GM04504 (cell line): ENCODE measurements around the gene GRIN2C.

Experiments
- DNase-seq: peaks from one replicate; pipeline ENCODE4 v3.0.0-alpha.2; 2012; ENCODE audit warnings: low read depth

Gene GRIN2C

DNA sequence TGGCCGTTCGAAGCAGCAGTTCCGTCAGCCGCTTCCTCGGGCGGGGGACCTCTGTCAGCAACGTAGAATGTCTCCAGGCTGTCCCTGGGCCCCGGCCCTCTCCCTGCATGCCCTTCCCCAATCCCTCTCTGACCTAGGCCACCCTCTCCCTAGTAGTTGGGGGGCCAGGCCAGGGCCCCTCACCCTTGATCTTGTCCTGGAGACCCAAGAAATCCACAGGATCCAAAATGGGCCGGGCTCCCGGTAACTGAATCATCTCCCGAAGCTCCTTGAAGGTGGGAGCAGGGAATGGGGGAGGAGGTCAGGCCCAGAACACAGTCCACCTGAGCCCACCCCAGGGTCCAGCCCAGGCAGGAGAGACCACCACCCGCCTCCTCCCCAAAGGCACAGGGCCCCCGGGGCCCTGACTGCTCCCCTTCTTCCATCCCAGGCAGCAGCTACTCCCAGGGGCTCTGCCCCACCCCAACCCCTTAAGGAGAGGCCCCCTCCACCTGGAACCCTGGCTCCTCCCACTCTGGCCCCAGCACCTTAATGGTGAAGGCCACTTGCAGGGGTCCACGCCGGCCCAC is 4.7 kb upstream of the GRIN2C start:
- no peak for DNase-seq

DNA sequence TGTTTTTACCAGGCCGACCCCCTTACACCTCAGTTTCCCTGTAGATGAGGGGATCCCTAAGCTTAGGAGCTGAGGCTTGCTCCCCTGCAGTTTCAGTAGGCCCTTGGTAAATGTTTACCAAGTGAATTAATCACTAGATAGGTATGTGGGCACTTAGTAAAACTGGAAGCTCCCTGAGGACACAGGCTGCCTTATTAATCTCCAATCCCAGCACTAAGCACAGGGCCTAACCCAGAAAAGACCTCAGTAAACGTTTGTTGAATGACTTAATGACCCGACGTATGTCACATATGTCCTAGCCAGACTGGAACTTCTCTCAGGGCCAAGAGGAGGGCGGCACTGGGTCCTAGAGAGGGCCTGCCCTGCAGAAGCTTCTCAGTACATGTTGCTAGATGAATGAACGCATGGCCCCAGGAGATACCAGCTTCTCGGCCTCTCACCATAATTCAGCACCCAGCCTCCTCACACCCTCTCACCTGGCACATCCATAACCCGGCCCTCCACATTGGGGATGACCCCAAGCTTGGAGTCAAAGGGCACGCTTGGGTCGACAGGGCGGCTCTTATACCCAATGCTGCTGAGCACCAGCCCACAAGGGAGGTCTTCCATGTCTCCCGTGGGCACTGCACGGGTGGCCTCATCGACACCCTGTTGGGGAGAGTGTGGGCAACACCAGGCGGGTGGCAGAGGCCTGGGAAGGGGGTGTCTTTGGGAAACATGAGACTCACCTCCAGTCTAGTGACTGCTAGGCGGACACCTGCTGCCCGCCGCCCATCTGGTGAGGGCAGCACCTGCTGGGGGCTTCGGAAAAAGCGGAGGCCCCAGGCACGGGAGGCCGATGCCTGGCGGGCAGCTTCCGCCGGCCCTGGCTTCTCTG is 4.0 kb upstream of the GRIN2C start:
- no peak for DNase-seq

DNA sequence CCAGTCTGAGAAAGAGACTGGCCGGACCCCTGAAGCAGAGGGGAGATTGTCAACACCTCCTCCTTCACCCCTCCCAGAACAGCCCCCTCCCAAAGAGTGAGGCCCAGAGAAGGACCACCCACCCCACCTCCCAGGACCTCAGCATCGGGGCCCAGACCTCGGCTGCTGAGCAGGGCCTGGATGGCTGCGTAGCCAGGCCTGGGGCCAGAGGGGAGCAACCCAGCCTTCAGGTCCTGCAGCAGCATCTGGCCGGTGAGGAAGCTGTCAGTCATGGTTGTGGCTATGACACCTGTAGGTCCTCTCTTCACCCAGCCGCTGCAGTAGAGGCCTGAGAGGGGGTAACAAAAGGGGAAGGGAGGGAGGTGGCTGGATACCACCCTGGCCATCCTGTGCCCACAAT is 3.2 kb upstream of the GRIN2C start:
- no peak for DNase-seq

DNA sequence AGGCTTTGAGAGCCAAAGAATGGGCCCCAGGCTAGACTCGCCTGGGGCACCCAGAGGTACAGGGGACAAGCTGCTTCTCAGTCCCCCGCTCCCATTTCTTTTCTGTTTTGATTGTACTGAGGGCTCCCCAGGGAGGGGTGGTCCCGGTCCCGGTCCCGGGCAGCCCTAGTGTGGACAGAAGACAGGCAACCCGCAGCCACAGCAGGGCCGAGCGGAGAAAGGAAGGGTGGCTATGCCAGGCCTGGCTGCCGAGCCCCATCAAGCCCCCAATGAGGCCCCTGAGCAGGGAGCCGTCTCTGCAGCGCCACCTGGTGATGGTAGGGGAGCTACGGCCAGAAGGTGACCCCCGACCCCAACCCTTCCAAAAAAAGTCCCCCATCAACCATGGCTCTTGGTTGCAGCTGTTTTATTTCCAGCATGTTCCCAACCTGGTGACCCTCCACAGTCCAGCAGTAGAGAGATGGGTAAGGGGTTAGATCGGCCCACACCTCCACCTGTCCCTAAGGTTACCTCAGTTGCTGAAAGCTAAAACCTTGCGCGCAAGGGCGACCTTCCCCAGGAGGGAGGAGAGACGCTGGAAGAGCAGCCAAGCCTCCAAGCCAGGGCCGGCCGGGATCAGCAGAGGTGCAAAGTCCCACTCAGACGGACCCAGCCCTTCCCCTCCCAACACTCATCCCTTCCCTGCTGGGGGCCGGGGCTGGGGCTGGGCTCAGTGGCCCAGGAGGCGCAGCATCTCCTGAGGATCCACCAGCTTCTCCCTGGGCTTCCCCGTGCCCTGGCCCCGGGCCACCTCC is 2.6 kb upstream of the GRIN2C start:
- DNase-seq = peak; percentile 11

DNA sequence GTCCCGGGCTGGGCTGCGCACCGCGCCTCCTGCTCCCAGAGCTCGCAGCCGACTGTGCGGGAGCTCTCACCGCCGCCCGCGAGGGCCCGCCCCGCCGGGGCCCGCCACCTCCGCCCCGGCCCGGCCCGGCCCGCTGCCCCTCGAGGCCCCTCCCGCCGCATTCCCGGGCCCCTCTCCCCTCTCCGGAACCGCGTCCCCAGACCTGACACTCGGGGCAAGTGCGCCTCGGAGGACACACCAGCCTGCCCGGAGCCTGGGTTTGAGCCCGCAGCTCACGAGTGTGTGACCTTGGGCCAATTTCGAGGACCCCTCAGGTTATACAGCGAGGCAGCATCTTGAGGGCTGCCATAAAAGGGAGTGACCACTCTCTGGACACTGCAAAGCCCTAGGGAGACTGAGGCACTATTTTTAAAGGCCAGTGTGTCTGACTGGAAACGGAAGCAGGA is 2.0 kb upstream of the GRIN2C start:
- no peak for DNase-seq

DNA sequence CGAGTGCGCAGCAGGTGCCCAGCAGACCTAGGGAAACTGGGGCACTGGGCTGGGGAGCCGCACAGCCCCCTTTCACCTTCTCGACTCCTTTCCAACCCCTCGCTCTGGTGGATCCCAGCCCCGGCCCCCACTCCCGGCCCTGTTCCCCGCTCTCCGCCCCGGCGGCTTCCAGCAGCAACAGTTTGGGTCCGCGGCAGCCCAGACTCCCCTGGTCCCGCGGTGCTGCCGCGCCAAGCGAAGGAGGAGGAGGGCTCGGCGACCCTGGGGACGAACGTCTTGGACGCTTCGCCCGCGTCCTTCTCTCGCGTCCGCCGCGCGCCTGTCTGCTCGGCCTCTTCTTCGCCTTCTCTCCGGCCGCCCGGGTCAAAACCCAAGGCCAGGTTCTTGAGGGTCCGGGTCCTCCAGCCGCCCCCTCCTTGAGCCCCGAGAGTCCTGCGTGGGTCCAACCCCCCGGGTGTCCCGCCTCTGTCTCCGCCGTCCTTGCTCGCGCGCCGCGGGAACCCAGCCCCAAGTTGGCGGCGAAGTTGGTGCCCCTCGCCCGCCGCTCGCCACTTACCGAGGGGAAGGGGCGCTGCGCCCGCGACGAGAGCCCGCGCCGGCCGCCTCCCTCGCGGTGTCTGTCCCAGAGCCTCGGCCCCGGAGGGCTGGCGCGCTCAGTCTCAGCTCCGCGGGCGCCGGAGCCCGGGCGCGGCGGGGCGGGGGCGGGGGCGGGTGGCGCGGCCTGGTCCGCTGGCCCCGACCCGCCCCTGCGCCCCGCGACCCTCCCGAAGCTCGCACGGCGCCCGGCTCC is 1.4 kb upstream of the GRIN2C start:
- DNase-seq = no peak

DNA sequence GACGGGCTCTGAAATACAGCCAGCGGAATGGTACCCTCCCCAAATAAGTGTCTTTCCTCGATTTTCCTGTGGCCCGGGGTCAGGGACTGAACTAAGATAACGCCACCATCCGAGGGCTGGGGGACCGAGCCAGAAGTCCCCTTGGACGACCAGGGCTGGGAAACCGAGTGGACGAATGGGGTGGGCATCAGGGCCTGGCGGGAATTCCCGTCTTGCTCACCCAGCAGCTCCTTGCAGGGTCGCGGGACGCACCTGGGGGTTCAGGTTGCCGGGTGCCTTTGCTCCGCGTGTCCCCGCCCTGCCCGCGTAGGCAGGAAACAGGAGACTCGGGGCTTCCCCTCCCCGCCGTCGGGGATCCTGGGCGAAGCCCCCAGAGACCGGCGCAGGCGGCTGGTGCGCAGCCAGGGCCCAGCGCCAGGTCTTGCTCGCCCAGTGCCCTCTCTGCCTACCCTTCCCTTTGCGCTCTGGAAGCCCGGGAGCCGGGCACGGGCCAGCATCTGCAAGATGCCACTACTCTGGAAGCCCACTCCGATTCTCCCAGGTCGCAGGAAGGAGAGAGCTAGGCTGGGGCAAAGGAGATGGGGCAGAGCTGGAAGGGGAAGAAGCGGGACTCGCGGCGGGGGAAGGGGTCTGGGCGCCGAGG is 665 bp upstream of the GRIN2C start:
- no peak for DNase-seq

DNA sequence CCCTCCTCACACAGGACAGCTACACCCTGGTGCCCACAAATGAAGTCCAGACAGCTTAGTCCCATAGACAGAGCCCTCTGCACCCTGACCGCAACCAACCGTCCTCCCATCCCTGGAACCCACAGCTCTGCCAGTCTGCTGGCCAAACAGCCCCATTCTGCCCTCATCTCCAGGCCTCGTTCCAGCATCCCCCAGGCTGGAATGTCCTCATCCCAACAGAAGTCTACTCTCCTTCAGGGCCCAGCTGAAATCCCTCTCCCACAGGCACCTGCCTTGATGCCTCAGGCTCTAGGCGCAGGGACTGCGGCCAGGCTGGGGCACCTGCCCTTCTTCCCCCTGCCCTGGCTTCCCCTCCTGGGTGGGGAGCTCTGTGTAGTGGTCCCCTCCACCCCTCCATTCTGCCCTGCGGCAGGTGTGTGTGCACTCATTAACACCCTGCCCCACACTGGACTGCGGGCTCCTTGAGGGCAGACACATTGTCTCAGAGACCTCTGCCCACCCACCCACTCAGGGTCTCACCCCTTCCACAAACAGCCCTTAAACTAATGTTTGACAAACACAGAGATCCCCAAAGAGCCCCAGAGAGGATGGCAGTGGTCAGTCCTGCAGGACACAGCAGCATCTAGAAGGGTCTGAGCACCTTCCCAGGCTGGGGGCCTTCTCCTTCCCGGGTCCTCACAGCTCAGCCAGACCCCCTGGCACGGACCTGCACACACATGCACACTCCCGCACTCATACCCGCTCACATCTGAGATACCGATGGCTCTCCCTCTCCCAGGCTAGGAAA is 820 bp downstream of the GRIN2C start:
- no peak for DNase-seq

DNA sequence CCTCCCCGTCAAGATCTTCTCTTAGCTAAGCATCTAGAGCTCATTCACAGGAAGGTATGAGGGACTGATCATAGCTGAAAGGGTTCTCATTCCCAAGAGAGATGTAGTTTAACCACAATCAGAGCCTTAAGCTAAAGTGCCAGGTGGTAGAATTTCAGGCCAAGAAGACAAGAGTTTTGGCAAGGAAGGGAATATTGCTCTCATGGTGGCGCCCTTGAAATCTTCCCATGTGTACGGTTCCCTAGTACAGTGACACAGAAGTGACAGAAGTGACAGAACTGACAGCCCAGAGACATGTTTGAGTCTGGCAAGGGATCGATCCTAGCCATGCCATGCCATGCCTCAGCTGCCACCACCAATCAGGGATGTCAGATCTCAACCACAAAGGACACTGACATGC is 2.5 kb downstream of the GRIN2C start:
- no peak for DNase-seq

DNA sequence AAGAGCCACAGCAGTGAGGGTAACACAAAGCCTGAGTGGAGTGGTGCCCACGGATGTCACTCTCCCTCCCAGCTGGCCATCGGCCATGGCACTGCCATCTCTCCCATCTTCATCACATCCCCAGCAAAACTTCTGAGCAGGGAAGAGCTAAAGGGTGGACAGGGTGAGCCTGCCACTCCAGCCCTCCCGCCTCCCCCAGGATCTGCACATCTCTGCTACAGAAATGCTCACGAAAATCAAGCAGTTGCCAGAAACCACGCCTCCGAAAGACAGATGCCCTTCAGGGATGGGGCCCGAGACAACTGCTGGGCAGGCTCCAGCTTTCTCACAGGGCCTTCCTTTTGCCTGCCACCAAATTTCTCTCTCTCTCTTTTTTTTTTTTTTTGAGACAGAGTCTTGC is 3.6 kb downstream of the GRIN2C start:
- DNase-seq = no peak

DNA sequence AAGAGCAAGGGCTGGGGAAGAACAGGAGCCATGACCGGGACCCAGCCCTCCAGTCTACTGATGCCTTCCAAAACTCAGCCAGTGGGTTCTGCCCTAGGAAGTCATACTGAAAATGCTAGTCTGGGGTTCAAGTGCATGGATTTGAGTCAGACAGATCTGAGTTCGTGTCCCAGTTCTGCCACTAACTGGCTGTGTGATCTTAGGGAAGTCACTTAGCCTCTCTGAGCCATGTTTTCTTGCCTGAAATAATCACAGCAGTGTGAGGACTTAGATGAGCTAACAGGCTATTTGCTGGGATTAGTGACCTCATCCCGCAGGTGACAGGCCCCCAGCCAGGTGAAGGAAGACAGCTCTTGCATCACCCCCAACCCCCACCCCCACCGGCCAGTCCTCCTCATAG is 4.4 kb downstream of the GRIN2C start:
- DNase-seq = no peak

DNA sequence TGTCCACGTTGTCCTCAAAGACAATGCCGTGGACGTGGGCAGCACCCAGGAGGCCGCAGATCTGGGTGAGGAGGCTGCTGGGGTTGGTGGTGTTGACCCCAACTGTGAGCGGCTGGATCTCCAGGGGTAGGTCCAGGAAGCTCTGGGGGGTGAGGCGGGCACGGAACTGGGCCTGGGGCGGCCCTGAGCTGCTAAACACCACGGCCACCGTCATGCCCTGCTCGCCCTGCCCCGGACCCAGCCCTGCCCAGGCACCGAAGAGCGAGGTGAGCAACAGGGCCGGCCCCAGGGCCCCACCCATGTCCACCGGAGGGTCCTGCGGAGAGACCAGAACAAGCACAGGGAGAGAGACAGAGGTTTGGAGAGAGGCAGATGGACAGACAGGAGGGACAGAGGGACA is 4.9 kb downstream of the GRIN2C start:
- no peak for DNase-seq

DNA sequence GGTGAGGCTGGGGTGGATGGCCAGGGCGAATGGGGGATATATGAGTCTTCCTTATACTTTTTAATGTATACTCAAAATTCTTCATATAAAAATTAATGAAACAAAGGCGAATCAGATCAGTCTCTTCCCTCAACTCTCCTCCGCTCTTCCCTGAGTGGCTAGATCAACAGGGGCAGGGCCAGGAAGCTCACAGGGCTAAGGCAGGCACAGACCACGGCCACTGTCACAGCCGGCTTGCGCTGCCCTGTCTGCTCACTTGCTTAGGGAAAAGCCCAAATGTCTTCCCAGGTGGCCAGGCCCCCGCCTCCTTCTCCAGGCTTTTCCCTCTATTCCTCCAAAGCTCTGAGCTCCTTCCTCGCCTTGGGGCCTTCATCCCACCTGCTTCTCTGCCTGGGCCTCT is 6.0 kb downstream of the GRIN2C start:
- DNase-seq = no peak

DNA sequence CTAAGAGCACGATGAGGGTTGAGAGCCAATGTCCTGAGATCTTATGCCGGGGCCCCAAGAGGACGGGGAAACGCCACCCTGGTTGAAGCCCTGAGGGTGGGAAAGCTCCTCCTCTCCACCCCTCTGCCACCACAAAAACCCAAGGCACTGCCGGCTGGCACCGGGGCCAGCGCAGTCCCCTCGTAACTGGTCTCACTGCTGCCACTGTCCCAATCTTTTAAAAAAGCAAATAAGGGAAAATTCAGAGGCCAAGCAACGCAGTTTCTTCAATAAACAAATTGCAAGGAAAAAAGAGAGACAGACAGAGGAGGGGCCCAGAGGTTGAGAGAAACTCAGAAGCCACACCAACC is 6.7 kb downstream of the GRIN2C start:
- DNase-seq = no peak

DNA sequence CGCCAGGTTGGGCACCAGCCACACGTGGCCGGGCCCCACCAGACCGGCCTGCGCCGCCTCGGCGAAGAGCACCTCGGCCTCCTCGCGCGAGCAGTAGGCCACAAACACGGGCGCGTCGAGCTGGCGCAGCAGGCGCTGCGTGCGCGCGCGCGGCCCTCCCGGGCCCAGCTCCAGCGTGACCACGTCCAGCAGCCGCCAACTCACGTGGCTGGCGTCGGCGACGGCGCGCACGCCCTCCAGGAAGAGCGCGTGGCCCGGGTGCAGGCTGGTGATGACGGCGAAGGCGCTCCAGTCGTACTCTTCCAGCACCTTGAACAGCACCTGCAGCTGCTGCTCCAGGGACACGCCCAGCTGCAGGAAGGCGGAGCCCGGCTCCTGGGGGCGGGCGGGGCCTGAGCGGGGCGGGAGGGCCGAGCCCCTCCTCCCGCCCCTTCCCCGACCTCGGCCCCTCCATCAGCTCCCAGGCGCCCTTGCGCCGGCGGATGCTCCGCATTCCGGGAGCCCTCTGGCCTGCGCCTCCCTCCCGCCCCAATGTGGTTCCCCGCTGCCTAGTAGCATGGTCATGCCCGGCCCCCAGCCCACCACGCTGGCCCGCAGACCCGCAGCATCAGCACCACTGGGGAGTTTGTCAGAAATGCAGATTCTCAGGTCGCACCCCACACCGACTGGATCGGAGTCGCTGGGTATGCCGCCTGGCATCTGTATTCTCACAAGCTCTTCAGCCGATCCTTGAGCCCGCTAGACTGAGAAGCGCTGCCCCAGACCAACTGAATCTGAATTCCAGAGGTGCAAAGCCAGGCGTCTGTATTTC is 7.2 kb downstream of the GRIN2C start:
- DNase-seq = no peak

DNA sequence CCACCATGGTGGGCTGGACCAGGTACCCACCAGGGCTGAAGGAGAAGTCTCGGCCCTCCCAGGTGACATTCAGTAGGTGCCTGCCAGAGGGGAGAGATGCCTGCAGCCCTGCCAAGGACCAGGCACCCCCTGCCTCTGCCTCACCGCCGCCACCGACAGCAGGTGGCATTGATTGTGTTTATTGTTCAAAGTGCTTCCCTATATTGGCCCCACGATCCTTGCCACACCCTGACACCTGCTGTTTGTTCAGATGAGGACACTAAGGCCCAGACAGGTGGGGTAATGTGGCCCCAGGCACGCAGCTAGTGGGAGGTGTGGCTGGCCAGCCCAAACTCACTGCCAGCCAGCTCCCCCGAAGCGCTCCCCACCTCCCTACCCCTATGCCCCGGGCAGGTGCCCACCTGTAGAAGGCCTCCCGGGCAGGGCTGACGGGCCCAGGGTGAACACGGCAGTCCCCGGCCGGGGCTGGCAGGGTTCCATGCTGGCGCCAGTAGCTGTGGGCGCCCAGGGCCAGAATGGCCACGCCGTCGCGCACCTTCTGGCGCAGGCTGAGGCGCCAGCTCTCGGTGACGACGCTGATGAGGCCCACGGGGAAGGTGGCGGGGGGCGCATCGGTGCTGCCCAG is 8.0 kb downstream of the GRIN2C start:
- no peak for DNase-seq

DNA sequence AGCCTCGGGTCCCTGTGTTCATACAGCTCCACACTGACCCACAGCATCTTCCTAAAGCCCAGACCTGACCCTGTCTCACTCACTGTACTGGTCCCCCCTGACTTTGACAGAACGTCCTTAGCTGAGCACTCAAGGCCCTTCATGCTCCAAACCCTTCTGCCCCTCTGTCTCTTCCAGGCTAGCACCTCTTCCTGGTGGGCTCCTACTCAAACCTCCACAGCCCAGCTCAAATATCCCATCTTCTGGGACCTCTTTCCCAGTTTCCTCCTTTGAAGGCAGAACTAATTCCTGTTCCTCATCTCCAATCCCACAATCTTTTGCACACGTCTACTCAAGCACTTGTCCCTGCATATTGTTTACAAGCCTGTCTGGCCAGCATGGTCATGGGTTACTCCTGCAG is 8.8 kb downstream of the GRIN2C start:
- no peak for DNase-seq

DNA sequence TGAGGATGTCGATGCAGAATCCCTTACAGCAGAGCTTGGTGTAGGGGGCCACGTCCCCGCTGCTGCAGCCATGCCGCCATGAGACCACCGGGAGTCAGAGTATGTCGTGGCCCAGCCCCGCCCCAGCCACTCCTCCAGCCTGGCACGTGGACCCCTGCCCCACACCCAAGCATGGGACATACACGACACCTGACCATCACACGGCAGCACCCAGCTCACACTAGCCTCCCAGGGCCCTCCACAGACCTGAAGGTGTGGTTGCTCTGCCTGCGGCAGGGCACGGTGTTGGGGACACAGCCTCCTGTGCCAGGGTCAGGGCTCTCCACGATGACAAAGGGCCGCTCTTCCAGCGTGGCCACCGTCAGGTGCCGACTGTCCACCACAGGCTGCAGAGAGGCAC is 9.4 kb downstream of the GRIN2C start:
- DNase-seq = no peak

DNA sequence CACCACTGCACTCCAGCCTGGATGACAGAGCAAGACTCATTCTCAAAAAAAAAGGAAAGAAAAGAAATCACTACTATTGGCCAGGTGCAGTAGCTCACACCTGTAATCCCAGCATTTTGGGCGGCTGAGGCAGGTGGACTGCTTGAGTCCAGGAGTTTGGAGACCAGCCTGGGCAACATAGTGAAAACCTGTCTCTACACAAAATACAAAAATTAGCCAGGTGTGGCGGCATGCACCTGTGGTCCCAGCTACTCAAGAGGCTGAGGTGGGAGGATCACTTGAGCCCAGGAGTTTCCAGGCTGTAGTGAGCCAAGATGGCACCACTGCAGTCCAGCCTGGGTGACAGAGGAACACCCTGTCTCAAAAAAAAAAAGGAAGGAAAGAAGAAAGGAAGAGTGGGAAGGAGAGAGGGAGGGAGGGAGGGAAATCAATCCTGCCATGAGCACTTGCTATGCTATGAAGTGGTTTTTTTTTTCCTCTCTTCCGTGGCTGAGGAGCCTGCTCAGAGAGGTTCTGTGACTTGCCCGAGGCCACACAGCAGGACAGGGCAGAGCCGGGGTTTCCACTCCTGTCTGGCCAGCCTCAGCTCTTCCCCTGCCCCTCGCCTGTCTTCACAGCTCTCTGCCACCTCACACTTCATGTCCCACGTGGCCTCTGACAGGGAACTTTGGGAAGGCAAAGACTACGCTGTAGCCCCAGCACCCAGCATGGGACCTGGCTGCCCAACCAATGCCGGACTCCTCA is 10.9 kb downstream of the GRIN2C start:
- DNase-seq = no peak
